Panc1 (cell line): ENCODE results near the gene TTC13.

ENCODE experiments used
- REST ChIP-seq, 2 experiments: IDR thresholded peaks; 2 replicates each; pipeline ENCODE4 v1.6.1; 2011 to 2012; ENCODE audit warnings: low read depth in 2 of 2, control low read depth in 1 of 2, low read length in 1 of 2, mild to moderate bottlenecking in 1 of 2, moderate library complexity in 1 of 2; ENCODE audit not compliant: insufficient read depth in 1 of 2
- TF ChIP-seq, protein P1 (sequence below): fragments of 450-650 bp; IDR thresholded peaks from 2 replicates; pipeline ENCODE4 v1.5.1; 2017; ENCODE audit warnings: mild to moderate bottlenecking

GRCh38 chr1:231027971-231028370 is 49.3 kb upstream of the TTC13 start:
- TF ChIP-seq, protein P1, sequence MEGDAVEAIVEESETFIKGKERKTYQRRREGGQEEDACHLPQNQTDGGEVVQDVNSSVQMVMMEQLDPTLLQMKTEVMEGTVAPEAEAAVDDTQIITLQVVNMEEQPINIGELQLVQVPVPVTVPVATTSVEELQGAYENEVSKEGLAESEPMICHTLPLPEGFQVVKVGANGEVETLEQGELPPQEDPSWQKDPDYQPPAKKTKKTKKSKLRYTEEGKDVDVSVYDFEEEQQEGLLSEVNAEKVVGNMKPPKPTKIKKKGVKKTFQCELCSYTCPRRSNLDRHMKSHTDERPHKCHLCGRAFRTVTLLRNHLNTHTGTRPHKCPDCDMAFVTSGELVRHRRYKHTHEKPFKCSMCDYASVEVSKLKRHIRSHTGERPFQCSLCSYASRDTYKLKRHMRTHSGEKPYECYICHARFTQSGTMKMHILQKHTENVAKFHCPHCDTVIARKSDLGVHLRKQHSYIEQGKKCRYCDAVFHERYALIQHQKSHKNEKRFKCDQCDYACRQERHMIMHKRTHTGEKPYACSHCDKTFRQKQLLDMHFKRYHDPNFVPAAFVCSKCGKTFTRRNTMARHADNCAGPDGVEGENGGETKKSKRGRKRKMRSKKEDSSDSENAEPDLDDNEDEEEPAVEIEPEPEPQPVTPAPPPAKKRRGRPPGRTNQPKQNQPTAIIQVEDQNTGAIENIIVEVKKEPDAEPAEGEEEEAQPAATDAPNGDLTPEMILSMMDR = no peak
- TF ChIP-seq REST (IDR thresholded peaks at IDR 0.05; ENCODE audit: insufficient read depth in 1 of 2, low read depth in 2 of 2, low read length in 1 of 2) = no peak
